Body of pancreas (tissue), 4 donors: Measurements from ENCODE around the gene CAPN11. TPM values are rescaled to one million over a fixed set of nuclear protein-coding genes. Genes with fewer than 3 reads are reported as not detected.

Experiments
- ATAC-seq: fragments of 150-250 bp; one replicate; pipeline ENCODE4 v1.9.1; 2016
- DNase-seq, 4 donors: peaks; one replicate each; pipeline ENCODE4 v3.0.0-alpha.2; 2019
- H3K27ac ChIP-seq, 4 donors: fragments of 200-600 bp; sonication (generic); 1 replicate in 3 of 4; 2 replicates in 1 of 4; pipeline versions ENCODE4 v1.5.1 to v1.6.1; 2016 to 2019; ENCODE audit warnings: mild to moderate bottlenecking in 1 of 4, mixed read lengths in 1 of 4, moderate library complexity in 1 of 4
- H3K27me3 ChIP-seq, 2 donors: fragments of 200-600 bp; sonication (generic); one replicate each; pipeline ENCODE4 v1.6.0; 2016; ENCODE audit warnings: mild to moderate bottlenecking in 1 of 2
- H3K36me3 ChIP-seq, 2 donors: fragments of 200-600 bp; sonication (generic); replicated peaks in 1 of 2; 2 replicates each; pipeline ENCODE4 v1.5.1; 2016; ENCODE audit warnings: low read depth in 2 of 2; ENCODE audit not compliant: insufficient read depth in 1 of 2
- H3K4me1 ChIP-seq: fragments of 200-600 bp; sonication (generic); one replicate; pipeline ENCODE4 v1.6.0; 2016
- H3K4me3 ChIP-seq, 2 donors: fragments of 200-600 bp; sonication (generic); 1 replicate in 1 of 2; 2 replicates in 1 of 2; pipeline ENCODE4 v1.5.1; 2016 to 2019
- H3K9me3 ChIP-seq, 3 donors: fragments of 200-600 bp; sonication (generic); 1 replicate in 2 of 3; 2 replicates in 1 of 3; pipeline ENCODE4 v1.5.1; 2016
- CTCF ChIP-seq, 7 experiments: fragments of 450-650 bp in 4 of 7; fragments of 200-600 bp in 3 of 7; sonication (generic) in 3 of 7; IDR thresholded peaks; one replicate each; pipeline ENCODE4 v1.5.1; 2016 to 2019; ENCODE audit warnings: antibody characterized with exemption in 7 of 7
- POLR2A ChIP-seq, 3 donors: fragments of 450-650 bp; IDR thresholded peaks; one replicate each; pipeline ENCODE4 v1.6.1; 2016; ENCODE audit warnings: antibody characterized with exemption in 3 of 3, mild to moderate bottlenecking in 2 of 3
- WGBS, 2 donors: methylation state at CpG; one replicate each; pipeline ENCODE4 v1.1.5; 2017; 5-methylcytosine and 5-hydroxymethylcytosine counted together
- intact Hi-C: fragments of 100-400 bp; cut with DNase I; formaldehyde crosslinking; loops from one replicate; pipeline ENCODE4 v1.15.1; 2023
- total RNA-seq, 2 donors: library from RNA; depleted of rRNA; stranded (reverse); fragments of >200 nt; gene quantifications; one replicate each; pipeline ENCODE4 v1.1.0, GENCODE V29; 2016

CAPN11 gene
- total RNA-seq, 2 donors from 2014 or later = 0.66 TPM; not detected in 1

GRCh38 chr6:44123544-44123943 lies 35.1 kb upstream of the CAPN11 start:
- Histone ChIP-seq H3K4me3 (no peak overlapping the region), H3K36me3 (no peaks in the 10 kb centered on the region), H3K27ac (peak overlapping the region in 1 of 4 donors; percentile 25), H3K27me3 (no peaks in the 10 kb centered on the region), H3K9me3 (peaks cover 0 to 4% (median 0%) of the 10 kb centered on the region in 3 donors), H3K4me1 (peaks cover 77% of the 10 kb centered on the region)
- intact Hi-C loops = no loop called here
- WGBS, 2 donors = 90 to 92% methylated on average over 2 of the region's 2 CpGs
- DNase-seq (no peak), ATAC-seq (no peak)
- TF ChIP-seq CTCF (IDR thresholded peaks at IDR 0.05) = no peak
- no peak for TF ChIP-seq POLR2A (IDR thresholded peaks at IDR 0.05)

- Histone ChIP-seq H3K36me3 (no peaks in the 10 kb centered on the region), H3K4me1 (peaks cover 60% of the 10 kb centered on the region), H3K27ac (peak overlapping the region; percentile 89 to 97 (median 93)), H3K9me3 (no peaks in the 10 kb centered on the region), H3K27me3 (no peaks in the 10 kb centered on the region), H3K4me3 (peak overlapping the region; percentile 74 to 97)
- ATAC-seq = peak; percentile 34
- intact Hi-C loops = no loop called here
- 1 to 2% methylated on average over 9 to 27 of the region's 31 CpGs for WGBS, 2 donors
- DNase-seq = peak; percentile 48 to 54 (median 52)
- no peak for TF ChIP-seq CTCF (IDR thresholded peaks at IDR 0.05)
- peak in 2 of 3 donors; percentile 38 to 49 for TF ChIP-seq POLR2A (IDR thresholded peaks at IDR 0.05)
Measured at GRCh38 chr6:44126320-44127149, 32.1 kb upstream of the CAPN11 start.

- Histone ChIP-seq H3K9me3 (no peaks in the 10 kb centered on the region), H3K36me3 (no peaks in the 10 kb centered on the region), H3K4me1 (peaks cover 58% of the 10 kb centered on the region), H3K27ac (peak within 1 kb of the TSS; percentile 89 to 97 (median 93)), H3K27me3 (no peaks in the 10 kb centered on the region), H3K4me3 (peak within 1 kb of the TSS; percentile 74 to 98)
- TF ChIP-seq POLR2A (IDR thresholded peaks at IDR 0.05) (peak; percentile 51 to 78 (median 73)), CTCF (IDR thresholded peaks at IDR 0.05) (no peak)
- ATAC-seq = peak; percentile 93
- 0% methylated on average over 7 to 32 of the region's 80 CpGs for WGBS, 2 donors
- intact Hi-C loops = no loop called here
- peak; percentile 87 to 91 (median 90) for DNase-seq
Measured at GRCh38 chr6:44127186-44128019, 31.2 kb upstream of the CAPN11 start, which contains the start of the genes MRPL14 and TMEM63B. MRPL14 (minus strand) TSS chr6:44127452; CDS start chr6:44116611, 10,841 bp downstream. TMEM63B (plus strand) TSS chr6:44127554; CDS start chr6:44134585, 7,031 bp downstream.

- no peaks in the 10 kb centered on the region for H3K27me3 ChIP-seq
- intact Hi-C loops = no loop called here
- peaks cover 51% of the 10 kb centered on the region for H3K4me1 ChIP-seq
- no peaks in the 10 kb centered on the region for H3K9me3 ChIP-seq
- peak overlapping the region; percentile 74 to 98 for H3K4me3 ChIP-seq
- peak in 4 of 7 experiments; percentile 28 to 36 (median 34) for TF ChIP-seq CTCF (IDR thresholded peaks at IDR 0.05)
- no peak for TF ChIP-seq POLR2A (IDR thresholded peaks at IDR 0.05)
- peak overlapping the region; percentile 28 to 97 (median 80) for H3K27ac ChIP-seq
- ATAC-seq = peak; percentile 44
- DNase-seq = peak; percentile 41 to 60 (median 54)
- no peaks in the 10 kb centered on the region for H3K36me3 ChIP-seq
- WGBS, 2 donors = 2 to 3% methylated on average over 29 to 48 of the region's 49 CpGs
Measured at GRCh38 chr6:44128020-44128917, 30.4 kb upstream of the CAPN11 start.
